ENCODE data around the gene PLCB1. TPM values are rescaled to one million over a fixed set of nuclear protein-coding genes. Genes with fewer than 3 reads are reported as not detected.
"Not testable (repeated sequence)": the region's sequence is repeated elsewhere in the genome, so short reads cannot be mapped to it uniquely, and the experiment has no call there.

Gene PLCB1
- total and polyA plus RNA-seq, 10 of the 15 experiments (the other 5 are each of a cell fraction or from before 2014, with no cell fraction given) = 0.05 to 5.3 (median 0.17) TPM; not detected in 1

GRCh38 chr20:8589956-8590355, 457.9 kb downstream of the PLCB1 start (continued):
- TF ChIP-seq ZNF592 (IDR thresholded peaks at IDR 0.05) (no peak), ZBED1 (IDR thresholded peaks at IDR 0.05; ENCODE audit: borderline replicate concordance) (no peak), SMC3 (IDR thresholded peaks at IDR 0.05; ENCODE audit: borderline replicate concordance, low read length) (no peak), SP1 (IDR thresholded peaks at IDR 0.05; ENCODE audit: low read depth, low read length) (no peak), SUPT20H (IDR thresholded peaks at IDR 0.05; ENCODE audit: borderline replicate concordance, control insufficient read depth, low read depth, low read length) (no peak), BCL3 (IDR thresholded peaks at IDR 0.05; ENCODE audit: borderline replicate concordance, insufficient read depth, low read depth, low read length, poor library complexity, severe bottlenecking) (no peak), CBFB (IDR thresholded peaks at IDR 0.05; ENCODE audit: low read depth) (no peak)

- intact Hi-C loops (cut with micrococcal nuclease; ENCODE audit: unreplicated experiment) = loop anchor here (5.0 kb wide), 1 partner anchor 199 kb away; no protein-coding TSS in a partner anchor
- H3K9me3 ChIP-seq (replicated peaks; ENCODE audit: control insufficient read depth, insufficient read depth, low read length); DNase-seq (ENCODE audit: low read depth, low spot score); H3K27ac ChIP-seq (ENCODE audit: control insufficient read depth, insufficient read depth); H2AFZ ChIP-seq (ENCODE audit: control insufficient read depth, low read depth, low read length); H3K36me3 ChIP-seq (ENCODE audit: control insufficient read depth in 2 of 2, insufficient read depth in 2 of 2, low read length in 1 of 2); H3K79me2 ChIP-seq (ENCODE audit: control insufficient read depth, insufficient read depth, low read length); H4K20me1 ChIP-seq (ENCODE audit: control insufficient read depth, insufficient read depth); H3K4me2 ChIP-seq (ENCODE audit: control insufficient read depth, insufficient read depth); H3K9ac ChIP-seq (ENCODE audit: control insufficient read depth, insufficient read depth, low read length); FAIRE-seq; BruUV-seq (replicated peaks); POLR2A ChIA-PET; in situ Hi-C loops (cut with MboI); H3K4me3 ChIP-seq; H3K27me3 ChIP-seq (replicated peaks in 1 of 2; ENCODE audit: control insufficient read depth in 2 of 2, insufficient read depth in 2 of 2, low read length in 1 of 2): not testable (repeated sequence)
- H3K4me1 ChIP-seq (ENCODE audit: control insufficient read depth, insufficient read depth, low read length) = peaks cover 15% of the 10 kb centered on the region
- peak; percentile 9; the same call in 2 of the 3 replicates for ATAC-seq
- ChIA-PET SMC1A (ENCODE audit: uncharacterized antibody, unreplicated experiment) (interaction anchor here (0.6 to 2.5 kb wide), 4 partner anchors 10 to 149 kb away, joined by 3 to 9 read pairs (median 5); no protein-coding TSS in a partner anchor), RAD21 (ENCODE audit: unreplicated experiment) (interaction anchor here (1.4 to 1.8 kb wide), 2 partner anchors 10 to 19 kb away, joined by 4 read pairs; no protein-coding TSS in a partner anchor), CTCF (interaction anchor here (1.7 kb wide), 2 partner anchors 15 to 75 kb away, joined by 4 to 5 read pairs; no protein-coding TSS in a partner anchor)
- whole genome bisulfite sequencing (ENCODE audit: insufficient coverage, insufficient replicate concordance, low lambda C conversion rate, missing lambda C conversion rate) = 81% methylated on average over 9 of the region's 18 CpGs
Measured at GRCh38 chr20:8600910-8601541, 469.0 kb downstream of the PLCB1 start.
